Measurements from ENCODE around the gene PRDM2. TPM values are rescaled to one million over a fixed set of nuclear protein-coding genes. Genes with fewer than 3 reads are reported as not detected.

The PRDM2 gene
- total and polyA plus RNA-seq, 11 donors: 16.1 to 52.7 (median 36.3) TPM

DNA sequence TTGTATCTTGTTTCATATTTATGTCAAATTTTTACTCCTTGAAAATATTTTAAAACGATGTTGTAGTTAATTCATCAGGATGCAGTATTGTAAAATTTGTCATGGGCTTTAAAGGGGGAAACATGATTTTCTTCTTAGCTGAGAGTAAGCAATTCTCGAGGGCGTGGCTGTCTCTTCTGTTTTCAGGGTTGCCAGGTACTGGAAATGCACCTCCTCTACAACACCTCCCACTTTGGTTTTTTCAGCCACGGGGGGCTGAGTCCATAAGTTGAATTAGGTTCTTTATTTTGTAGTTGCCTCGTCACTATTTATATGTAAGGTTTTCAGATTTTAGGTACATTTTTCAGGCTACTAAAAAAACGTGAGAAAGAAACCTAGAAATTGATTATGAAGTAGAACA lies 64.0 kb downstream of the PRDM2 start:
- ATAC-seq (no peak), DNase-seq (no peak)
- Histone ChIP-seq H3K9me3 (no peaks in the 10 kb centered on the region), H3K4me1 (peaks cover 0 to 71% (median 46%) of the 10 kb centered on the region in 12 donors), H3K27me3 (no peaks in the 10 kb centered on the region), H3K27ac (no peak overlapping the region), H3K4me3 (no peak overlapping the region), H3K36me3 (peaks cover 0 to 2% (median 0%) of the 10 kb centered on the region in 9 donors)
- WGBS, 4 donors: 71 to 79% (median 73%) methylated on average over 6 of the region's 6 CpGs
- TF ChIP-seq POLR2A (IDR thresholded peaks at IDR 0.05): no peak
- TF ChIP-seq, protein P1, sequence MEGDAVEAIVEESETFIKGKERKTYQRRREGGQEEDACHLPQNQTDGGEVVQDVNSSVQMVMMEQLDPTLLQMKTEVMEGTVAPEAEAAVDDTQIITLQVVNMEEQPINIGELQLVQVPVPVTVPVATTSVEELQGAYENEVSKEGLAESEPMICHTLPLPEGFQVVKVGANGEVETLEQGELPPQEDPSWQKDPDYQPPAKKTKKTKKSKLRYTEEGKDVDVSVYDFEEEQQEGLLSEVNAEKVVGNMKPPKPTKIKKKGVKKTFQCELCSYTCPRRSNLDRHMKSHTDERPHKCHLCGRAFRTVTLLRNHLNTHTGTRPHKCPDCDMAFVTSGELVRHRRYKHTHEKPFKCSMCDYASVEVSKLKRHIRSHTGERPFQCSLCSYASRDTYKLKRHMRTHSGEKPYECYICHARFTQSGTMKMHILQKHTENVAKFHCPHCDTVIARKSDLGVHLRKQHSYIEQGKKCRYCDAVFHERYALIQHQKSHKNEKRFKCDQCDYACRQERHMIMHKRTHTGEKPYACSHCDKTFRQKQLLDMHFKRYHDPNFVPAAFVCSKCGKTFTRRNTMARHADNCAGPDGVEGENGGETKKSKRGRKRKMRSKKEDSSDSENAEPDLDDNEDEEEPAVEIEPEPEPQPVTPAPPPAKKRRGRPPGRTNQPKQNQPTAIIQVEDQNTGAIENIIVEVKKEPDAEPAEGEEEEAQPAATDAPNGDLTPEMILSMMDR (IDR thresholded peaks at IDR 0.05): no peak
- intact Hi-C loops (cut with DNase I): no loop called here

DNA sequence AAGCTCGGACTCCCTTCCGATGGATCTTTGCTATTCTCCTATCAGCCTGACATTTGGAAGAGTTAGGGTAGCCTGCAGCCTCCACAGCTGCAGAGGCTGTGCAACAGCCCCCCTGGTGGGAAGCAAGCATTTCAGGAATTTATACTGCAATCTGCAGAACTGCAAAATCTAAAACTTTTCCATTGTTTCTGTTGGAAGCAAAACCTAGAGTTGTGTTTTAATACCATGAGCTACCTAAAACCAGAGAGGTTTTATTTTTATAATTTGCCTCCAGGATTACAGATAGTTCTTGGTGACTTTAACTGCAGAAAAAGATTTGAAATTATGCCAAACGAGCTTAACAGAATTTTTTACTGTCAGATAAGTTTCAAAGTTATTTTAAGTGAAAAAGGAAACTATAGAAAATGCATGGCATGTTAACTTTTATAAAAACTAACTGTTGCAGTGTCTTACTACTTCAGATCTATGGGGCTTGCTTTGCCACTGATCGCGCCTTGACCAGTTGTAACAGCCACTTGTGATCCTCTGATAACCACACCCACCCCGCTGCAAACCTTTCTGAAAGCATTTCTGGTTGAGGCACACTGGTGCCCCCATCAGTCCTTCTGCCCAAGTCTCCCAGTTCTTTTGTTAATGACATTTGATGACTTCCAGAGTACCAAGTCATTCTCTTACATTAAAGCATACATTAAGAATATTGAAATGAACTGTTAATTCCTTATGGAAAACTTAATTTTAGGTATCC lies 64.8 kb downstream of the PRDM2 start:
- no peaks in the 10 kb centered on the region for H3K9me3 ChIP-seq
- H3K27me3 ChIP-seq: no peaks in the 10 kb centered on the region
- H3K4me1 ChIP-seq: peaks cover 0 to 72% (median 39%) of the 10 kb centered on the region in 12 donors
- no peak overlapping the region for H3K4me3 ChIP-seq
- peaks cover 0 to 6% (median 0%) of the 10 kb centered on the region in 9 donors for H3K36me3 ChIP-seq
- peak overlapping the region in 1 of 12 donors; percentile 12 for H3K27ac ChIP-seq
- DNase-seq (no peak), ATAC-seq (peak in 2 of 4 donors; percentile 19 to 43)
- WGBS, 4 donors: 40 to 48% (median 42%) methylated on average over 6 of the region's 6 CpGs
- intact Hi-C loops (cut with DNase I): no loop called here
- TF ChIP-seq, protein P1 (IDR thresholded peaks at IDR 0.05): no peak
- TF ChIP-seq POLR2A (IDR thresholded peaks at IDR 0.05): no peak

DNA sequence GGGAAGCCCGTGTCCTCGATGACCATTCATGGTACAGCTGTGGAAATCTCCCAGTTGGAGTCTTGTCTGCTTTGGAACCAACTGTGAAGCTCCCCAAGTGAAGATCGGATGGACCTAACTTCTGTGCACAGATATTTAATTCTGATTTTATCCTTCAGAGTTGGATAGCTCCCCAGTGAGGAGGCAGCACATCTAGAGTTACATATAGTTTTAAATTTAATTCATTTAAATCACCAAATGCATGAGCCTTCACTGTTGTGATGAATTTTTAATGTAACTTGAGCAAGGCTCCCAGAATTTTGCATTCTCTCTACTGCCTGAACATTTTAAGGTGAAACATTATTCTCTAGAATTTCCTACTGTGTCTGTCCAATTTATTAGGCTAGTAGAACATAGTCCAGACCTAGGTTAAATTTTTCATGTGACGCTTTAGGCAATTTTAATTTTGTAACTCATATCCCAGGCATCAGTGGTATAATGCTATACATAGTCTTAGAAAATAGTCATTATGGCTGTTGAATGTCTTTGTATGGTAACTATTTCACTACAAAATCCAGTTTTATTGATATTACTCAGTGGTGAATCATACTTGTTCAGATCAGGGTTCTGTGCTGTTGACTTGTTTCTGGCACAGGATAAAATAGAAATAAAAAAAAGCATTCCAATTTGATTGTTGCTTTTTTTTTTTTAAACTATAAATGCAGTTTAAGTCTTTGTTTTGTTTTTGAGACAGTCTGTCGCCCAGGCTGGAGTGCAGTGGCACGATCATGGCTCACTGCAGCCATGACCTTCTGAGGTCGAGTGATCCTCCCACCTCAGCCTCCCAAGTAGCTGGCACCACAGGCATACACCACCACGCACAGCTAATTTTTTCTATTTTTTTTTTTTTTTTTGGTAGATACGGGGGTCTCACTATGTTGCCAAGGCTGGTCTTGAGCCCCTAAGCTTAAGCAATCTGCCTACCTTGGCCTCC lies 66.9 kb downstream of the PRDM2 start:
- H3K27me3 ChIP-seq: no peaks in the 10 kb centered on the region
- DNase-seq: no peak
- H3K9me3 ChIP-seq: no peaks in the 10 kb centered on the region
- no peak overlapping the region for H3K27ac ChIP-seq
- ATAC-seq: no peak
- H3K36me3 ChIP-seq: peaks cover 0 to 6% (median 0%) of the 10 kb centered on the region in 9 donors
- TF ChIP-seq, protein P1 (IDR thresholded peaks at IDR 0.05): no peak
- TF ChIP-seq POLR2A (IDR thresholded peaks at IDR 0.05): no peak
- 90 to 95% (median 94%) methylated on average over 9 of the region's 9 CpGs for WGBS, 4 donors
- H3K4me1 ChIP-seq: peaks cover 0 to 64% (median 30%) of the 10 kb centered on the region in 12 donors
- intact Hi-C loops (cut with DNase I): no loop called here
- no peak overlapping the region for H3K4me3 ChIP-seq

DNA sequence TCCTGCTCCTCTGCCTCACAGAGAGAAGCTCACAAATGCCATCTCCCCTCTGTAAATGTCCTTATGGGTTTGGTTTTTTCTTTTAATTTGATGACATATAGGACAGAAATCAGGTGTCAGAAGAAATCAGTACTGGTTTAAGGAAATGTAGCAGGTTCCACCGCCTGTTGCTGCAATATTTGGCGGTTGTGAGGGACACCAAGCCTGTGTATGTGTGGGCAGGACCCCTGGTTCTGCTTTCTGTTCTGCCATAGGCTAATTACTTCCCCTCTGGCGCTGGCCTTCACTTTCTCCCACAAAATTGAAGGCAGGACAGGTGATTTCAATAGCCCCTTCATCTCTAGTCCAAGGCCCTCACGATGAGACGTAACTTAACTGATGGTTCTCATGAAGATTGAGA lies 69.2 kb downstream of the PRDM2 start:
- Histone ChIP-seq H3K27me3 (no peaks in the 10 kb centered on the region), H3K4me1 (peaks cover 0 to 42% (median 16%) of the 10 kb centered on the region in 12 donors), H3K27ac (no peak overlapping the region), H3K9me3 (no peaks in the 10 kb centered on the region), H3K36me3 (peaks cover 0 to 19% (median 13%) of the 10 kb centered on the region in 9 donors), H3K4me3 (no peak overlapping the region)
- TF ChIP-seq, protein P1 (IDR thresholded peaks at IDR 0.05): no peak
- TF ChIP-seq POLR2A (IDR thresholded peaks at IDR 0.05): no peak
- ATAC-seq (no peak), DNase-seq (no peak)
- WGBS, 4 donors: 92 to 97% (median 95%) methylated on average over 5 of the region's 5 CpGs
- intact Hi-C loops (cut with DNase I): no loop called here

All from heart left ventricle (tissue), 16 donors.